ENCODE measurements around the gene METAP2. TPM values are rescaled to one million over a fixed set of nuclear protein-coding genes. Genes with fewer than 3 reads are reported as not detected.

The METAP2 gene
- total RNA-seq, 1 donor from 2014 or later, result 56.3 TPM

DNA sequence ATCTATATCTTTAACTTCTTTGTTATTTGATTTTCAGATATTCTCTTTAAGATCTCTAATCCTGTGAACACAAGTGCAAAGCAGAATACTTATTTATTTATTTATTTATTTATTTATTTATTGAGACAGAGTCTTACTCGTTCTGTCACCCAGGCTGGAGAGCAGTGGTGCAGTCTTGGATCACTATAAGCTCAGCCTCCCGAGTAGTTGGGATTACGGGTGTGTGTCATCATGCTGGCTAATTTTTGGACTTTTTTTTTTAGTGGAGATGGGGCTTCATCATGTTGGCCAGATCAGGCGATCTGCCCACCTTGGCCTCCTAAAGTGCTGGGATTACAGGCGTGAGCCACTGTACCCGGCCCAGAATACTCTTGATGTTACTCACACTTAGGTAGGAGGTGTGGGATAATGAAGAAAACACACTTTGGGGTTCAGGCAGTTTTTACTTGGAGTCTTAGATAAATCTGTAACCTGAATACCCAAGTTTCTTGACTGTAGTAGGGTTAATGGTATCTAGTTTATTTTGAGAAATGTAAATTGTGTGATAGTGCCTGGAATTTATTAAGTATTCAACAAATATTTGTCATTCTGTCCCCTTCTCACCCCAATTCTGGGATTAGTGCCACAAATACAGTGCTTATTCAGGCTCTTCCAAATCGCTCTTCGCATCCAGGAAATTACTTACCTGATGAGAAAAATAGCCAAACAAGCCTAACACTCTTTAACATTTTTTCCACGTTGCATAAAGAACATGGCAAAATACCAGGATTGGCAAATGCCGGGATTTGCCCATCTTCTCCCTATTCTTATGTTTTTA, 33.0 kb downstream of the METAP2 start:
- FAIRE-seq (no peak), DNase-seq (ENCODE audit: low spot score in 2 of 2) (no peak)

DNA sequence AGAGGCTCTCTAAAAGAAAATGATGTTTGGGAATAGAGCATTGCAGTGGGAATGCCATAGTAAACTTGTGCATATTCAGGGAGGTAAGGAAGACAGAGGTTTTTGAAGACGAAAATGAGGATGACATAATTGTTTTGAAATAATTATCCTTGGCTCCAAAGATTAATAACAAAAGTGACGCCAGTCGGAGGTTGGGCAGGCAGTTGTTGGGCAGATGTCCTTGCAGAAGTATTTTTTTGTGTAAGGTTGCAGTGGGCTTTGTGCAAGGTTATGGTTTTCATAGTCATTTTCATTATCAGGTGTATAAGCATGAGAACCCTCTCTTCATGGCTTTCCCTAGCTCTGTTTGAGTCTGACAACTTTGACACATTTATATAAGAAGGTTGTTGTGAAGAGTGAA, 35.3 kb downstream of the METAP2 start:
- no peak for DNase-seq (ENCODE audit: low spot score in 2 of 2)
- no peak for FAIRE-seq

DNA sequence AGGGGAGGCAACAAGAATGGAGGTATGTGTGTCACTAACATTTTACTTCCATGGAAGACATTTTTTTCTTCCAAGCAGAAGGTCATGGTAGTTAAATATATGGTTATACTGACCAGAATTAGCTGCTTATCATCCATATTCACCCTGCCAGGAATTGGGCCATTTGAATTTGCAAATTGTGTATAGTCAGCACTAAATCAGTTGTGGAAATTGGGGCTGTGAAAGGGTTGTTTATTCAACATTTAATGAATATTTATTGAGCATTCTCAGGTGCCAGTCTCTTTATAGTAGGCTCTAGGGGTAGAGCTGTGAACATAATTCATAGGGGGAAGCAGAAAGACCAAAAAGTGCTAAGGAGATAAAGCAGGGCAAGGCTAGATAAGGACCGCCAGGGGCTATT, 38.0 kb downstream of the METAP2 start:
- no peak for FAIRE-seq
- DNase-seq (ENCODE audit: low spot score in 2 of 2), result no peak

DNA sequence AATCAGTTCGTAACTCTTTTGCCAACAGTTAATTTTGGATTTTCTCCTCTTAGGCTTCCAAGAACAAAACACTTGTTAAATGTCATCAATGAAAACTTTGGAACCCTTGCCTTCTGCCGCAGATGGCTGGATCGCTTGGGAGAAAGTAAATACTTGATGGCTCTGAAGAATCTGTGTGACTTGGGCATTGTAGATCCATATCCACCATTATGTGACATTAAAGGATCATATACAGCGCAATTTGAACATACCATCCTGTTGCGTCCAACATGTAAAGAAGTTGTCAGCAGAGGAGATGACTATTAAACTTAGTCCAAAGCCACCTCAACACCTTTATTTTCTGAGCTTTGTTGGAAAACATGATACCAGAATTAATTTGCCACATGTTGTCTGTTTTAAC, 39.6 kb downstream of the METAP2 start:
- DNase-seq (ENCODE audit: low spot score in 2 of 2) (no peak), FAIRE-seq (no peak)

DNA sequence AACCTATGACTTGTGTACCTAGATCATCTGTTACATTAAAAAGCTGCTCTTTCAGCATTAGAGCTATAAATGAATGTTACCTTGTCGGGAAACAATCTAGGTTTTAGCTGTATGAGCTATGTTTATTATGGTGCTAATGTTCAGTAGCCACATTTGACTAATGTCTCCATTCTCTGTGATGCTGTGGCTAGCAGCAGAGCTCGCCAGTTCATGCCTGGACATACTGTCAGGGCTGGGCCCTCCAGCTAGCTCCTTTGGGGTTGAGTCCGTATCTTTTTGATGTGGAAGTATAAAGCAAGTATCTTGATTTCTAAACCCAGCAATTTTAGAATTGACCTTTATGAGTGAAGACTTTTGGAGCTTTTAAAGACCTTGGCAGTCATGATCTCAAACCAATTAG, 41.2 kb downstream of the METAP2 start:
- DNase-seq (ENCODE audit: low spot score in 2 of 2) (no peak), FAIRE-seq (no peak)

DNA sequence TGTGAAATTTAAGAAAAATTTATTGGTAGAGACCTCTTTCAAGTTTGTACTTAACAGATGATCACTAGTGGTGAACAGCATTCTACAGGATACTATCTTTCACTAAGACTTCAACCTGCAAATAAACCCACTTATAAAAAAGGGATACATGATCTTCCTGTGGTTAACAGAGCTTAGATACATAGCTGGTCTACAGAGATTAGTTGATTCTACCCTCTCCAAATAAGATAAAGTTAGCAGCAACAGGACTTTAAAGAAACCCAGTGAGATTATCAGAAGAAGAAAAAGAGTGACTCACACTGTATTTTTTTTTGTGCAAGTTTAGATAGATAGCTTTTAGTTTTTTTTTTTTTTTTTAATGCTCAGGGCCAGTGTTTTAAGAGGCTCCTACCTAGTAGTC, 42.8 kb downstream of the METAP2 start:
- FAIRE-seq (no peak), DNase-seq (ENCODE audit: low spot score in 2 of 2) (no peak)

DNA sequence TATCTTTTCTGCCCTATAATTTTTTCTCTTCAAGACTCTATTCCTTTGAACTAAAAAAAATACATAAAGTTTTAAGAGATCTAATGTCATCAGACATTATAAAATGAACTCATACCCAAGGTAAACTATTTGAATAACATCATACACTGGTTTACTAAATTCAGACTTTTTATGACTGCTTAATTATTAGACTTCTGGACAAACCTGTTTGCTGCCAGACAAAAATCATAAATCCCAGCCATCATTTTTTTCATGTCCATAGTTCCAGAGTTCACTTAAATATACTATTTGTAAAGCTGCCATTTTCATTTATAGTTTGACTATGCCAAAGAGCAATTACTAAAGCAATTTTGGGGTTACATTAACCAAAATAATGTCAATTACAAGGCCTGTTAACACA, 43.3 kb downstream of the METAP2 start:
- DNase-seq (ENCODE audit: low spot score in 2 of 2) (no peak), FAIRE-seq (no peak)

DNA sequence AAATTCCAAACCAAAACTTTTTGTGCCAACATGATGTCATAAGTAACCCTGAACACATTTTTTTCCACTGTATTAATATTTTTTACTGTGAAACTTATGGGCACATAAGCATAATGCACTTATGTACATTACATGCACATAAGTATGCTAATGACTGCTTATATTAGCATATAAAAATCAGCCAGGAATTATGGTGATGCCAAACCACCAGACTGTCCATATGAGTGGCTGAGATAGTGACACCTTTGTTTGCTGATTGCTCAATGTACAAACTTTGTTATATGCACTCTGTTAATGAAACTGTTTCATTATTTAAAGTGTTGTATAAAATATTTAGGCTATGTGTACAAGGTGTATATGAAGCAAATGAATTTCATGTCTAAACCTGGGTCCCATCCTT, 45.0 kb downstream of the METAP2 start:
- no peak for FAIRE-seq
- no peak for DNase-seq (ENCODE audit: low spot score in 2 of 2)

DNA sequence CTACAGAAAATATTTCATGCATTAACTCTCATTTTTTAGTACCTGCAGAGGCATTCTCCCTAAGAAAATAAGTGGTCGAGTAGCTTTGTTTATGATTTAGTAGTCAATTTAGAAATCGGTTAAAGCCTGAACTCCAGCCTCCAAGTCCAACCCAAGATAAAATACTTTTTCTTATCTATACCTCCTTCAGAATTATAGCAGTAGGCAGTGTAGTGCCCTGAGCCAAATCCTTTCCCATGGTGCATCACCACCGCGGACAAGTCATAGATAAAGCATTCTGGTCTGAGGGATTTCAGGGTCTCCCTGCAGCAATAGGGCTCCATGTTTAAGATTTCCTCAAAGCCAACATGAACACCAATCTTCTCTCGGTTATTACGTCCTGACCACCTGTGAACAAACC, 46.9 kb downstream of the METAP2 start:
- DNase-seq (ENCODE audit: low spot score in 2 of 2), result no peak
- no peak for FAIRE-seq

DNA sequence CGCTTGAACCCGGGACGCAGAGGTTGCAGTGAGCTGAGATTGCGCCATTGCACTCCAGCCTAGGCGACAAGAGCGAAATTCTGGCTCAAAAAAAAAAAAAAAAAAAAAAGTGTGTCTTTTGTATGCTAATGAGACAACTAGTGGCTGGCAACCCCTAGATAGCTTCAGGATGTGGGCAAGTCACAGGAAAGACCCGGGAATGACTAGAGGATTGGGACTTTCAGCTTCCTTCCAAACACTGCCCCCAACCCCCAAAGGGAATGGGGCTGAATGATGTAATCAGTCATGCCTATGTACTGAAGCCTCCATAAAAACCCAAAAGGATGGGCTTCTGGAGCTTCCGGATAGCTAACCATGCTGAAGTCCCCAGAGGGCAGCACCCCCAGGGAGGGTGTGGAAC, 48.7 kb downstream of the METAP2 start:
- DNase-seq (ENCODE audit: low spot score in 2 of 2), result no peak
- no peak for FAIRE-seq

DNA sequence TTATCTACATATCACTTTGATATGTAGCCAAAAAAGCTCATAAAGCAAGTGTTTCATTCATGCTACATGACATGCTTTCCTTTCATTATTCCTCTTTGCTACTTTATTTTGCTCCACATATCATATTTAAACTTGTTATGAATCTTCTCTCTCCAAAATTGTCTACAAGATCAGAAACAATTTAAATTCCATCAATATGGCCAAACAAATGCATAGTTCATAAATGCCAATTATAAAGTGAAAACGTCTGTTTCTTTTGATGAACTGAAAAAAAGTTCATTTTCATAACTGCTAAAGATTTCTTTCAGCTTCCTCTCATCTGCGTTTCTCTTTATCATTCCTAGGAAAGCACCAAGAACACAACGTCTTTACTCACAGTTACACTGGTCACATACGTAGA, 54.5 kb downstream of the METAP2 start:
- DNase-seq (ENCODE audit: low spot score in 2 of 2), result no peak
- FAIRE-seq, result no peak

DNA sequence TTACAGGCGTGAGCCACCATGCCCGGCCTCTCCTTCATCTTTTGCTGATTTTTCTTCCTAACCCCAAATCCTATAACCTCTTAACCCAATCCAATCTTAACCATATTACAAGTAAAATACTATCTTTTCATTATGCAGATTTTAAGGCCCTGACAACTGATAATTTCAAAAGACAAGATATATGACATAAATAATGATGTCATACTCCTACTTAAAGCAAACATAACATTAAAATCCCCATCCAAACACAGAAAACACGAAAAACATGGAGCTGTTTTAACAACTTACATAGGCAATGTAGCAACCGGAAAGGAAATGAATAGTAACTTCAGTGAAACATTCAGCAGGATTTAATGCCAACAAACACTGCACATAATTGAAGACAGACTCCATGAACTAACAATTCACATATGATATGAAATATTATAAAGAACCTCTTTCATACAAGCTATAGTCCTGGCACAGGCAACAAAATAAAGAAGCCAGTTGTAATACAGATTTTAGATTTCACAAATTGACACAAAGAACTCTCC, 55.8 kb downstream of the METAP2 start:
- no peak for DNase-seq (ENCODE audit: low spot score in 2 of 2)
- FAIRE-seq, result no peak

DNA sequence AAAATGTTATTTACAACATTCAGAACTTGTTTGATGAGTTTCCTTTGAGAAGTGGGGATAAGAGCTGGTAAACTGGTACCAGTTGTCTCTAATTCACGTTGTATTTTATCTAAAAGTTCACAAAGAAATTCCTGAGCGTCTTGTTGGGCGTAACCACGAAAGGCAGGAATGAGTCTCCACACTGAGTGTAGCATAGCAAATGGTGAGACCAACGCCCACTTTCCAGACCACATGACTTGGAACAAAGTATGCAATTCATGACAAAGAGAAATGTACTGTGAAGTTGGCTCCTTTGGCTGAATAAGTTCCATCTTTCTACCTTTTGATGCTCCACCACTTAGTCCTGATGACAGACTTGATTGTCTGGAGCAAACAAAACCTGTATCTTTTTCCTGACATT, 58.9 kb downstream of the METAP2 start:
- FAIRE-seq, result no peak
- no peak for DNase-seq (ENCODE audit: low spot score in 2 of 2)

DNA sequence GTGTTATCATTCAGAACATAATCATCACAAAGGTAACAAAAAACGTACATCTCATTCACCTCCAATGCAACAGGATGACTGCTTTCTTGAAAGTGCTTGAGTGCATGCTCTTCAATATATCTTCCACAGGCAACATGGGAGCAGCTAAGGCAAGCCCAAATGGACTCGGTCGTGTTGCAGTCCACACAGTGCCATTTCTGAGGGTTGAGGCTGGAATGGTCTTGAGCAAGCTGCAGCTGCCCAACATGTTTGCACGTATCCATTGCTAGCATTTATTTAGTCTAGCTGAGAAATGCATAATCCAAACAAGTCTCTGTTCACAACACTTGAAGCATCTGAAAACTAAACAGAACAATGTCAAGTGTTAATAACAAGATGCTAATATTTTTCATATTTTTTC, 60.0 kb downstream of the METAP2 start:
- FAIRE-seq (no peak), DNase-seq (ENCODE audit: low spot score in 2 of 2) (no peak)

DNA sequence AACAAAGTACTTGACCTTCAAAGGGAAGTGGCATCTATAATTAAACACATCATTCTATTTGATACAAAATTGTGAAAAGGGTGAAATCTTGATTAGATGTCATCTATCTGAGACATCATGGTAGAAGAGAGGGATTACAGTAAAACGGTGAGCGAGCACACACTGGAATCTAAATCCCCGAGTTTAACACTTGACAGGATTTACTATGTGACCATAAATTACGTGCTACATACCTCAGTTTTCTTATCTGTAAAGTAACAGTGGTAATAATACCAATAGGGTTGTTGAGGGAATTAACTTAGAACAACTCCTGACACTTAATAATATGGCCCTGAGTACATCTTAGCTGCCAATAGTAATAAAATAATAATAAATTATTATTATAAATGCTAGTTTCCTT, 64.1 kb downstream of the METAP2 start:
- FAIRE-seq (no peak), DNase-seq (ENCODE audit: low spot score in 2 of 2) (no peak)

DNA sequence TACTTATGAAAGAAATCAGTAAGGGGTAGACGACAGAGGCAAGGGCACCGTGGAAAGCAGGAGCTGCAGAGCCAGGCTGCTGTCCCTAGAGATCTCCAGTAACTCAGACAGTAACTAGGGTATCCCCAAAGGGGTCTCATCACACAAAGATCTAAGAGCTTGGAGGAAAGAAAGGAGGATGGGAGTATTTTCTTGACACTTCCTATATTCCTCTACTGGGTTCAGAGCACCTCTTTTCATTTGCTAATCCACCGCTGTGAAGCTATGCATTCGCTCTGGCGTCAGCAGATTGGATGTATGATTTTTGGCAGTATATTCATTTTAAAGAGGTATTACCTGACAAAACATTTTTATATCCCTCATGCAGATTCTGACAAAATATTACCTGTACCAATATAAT, 64.7 kb downstream of the METAP2 start:
- FAIRE-seq (no peak), DNase-seq (ENCODE audit: low spot score in 2 of 2) (no peak)

DNA sequence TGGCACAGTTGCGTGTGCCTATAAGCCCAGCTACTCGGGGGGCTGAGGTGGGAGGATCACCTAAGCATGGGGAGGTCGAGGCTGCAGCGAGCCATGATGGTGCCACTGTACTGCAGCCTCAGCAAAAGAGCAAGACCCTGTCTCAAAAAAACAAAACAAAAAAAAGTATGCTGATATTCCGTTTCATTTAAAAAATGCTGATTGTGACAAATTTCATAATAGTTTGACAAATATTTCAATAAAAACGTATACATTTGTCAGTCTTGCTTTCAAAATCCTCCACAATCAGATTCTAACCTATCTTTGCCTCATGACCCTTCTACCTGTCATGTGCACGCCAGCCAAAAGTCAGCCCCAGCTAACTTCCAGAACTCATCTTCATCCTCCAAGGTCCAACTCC, 67.5 kb downstream of the METAP2 start:
- no peak for DNase-seq (ENCODE audit: low spot score in 2 of 2)
- FAIRE-seq, result no peak

DNA sequence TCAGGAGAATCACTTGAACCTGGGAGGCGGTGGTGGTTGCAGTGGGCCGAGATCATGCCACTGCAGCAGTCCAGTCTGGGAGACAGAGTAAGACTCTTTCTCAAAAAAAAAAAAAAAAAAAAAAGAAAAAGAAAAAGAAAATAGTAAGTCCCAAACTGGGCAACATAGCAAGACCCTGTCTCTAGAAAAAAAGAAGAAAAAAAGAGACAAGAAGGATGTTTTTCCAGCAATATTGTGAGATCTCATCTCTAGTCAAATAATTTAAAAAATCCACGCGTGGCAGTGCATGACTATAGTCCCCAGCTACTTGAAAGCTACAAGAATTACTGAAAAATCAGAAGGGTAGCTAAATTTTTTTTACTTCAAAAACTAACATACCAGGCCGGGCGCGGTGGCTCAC, 69.4 kb downstream of the METAP2 start:
- no peak for FAIRE-seq

DNA sequence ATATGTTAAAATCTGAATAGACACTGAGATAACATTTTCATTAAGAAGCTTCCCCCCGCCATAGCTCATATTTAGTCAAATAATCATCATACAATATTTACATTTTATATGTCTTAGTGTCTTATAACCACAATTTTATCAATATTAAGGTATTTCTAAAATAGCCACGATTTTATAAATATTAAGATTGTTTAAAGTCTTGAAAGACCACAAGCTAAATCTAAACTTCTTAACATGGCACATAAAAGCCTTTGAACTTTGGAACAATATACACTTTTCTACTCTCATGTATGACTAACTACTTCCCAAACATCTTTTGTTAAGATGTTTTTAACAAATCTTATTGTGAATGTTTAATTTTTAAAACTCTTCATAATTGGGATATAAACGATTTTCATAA, 70.8 kb downstream of the METAP2 start:
- DNase-seq (ENCODE audit: low spot score in 2 of 2) (no peak), FAIRE-seq (no peak)

More for the DNA sequence above, 69.4 kb downstream of the METAP2 start:
- no peak for DNase-seq (ENCODE audit: low spot score in 2 of 2)

DNA sequence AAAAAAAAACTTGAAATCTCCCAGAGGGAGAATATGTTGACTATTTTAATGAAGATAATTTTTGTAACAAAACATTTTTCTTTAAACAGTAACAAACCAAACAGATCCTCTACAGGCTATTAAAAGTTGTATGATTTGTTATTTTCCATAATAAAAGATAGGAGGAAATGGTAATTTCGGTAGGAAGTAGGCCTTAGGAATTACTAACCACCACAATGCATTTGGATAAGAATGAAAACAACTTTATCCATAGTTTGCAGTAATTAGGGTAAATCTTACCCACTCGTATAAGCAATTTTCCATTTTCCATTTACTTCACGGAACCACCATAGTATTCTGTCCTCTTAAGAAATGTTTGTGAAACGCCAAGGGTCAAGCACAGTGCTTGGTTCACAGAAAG, 71.4 kb downstream of the METAP2 start:
- no peak for DNase-seq (ENCODE audit: low spot score in 2 of 2)
- FAIRE-seq, result no peak

DNA sequence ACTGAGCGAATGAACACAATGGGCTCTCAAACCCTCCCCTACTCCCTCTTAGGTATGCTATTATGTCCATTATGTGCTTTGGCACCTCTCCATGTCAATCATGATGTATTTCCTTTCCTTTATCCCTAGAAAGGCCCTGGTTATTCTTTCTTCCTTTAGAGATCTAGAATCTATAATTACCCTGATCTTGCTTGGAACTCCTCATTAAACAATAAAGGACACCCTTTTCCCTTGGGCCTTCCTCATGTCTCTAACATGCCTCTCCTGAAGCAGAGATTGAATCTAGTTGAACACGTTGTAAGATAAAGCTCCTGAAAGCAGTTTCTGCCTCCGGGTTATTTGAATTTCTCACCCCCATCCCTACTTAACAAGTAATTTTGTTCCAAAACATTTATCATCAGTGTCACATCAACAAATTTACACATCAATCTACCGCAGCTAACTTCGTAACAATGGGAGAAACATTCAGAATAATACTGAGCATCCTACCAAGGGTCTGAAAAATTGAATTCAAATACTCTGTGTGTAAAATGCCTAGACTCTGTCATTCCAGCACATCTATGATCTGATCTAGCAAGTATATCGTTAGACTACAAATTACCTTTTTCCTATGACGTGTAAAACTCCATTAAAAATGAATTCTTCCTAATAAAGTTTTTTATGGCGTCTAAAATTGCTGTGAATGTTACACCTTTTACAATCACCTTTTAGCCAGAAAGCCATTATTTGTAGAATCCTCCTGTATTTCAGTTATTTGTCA, 72.0 kb downstream of the METAP2 start:
- no peak for FAIRE-seq
- DNase-seq (ENCODE audit: low spot score in 2 of 2), result no peak

DNA sequence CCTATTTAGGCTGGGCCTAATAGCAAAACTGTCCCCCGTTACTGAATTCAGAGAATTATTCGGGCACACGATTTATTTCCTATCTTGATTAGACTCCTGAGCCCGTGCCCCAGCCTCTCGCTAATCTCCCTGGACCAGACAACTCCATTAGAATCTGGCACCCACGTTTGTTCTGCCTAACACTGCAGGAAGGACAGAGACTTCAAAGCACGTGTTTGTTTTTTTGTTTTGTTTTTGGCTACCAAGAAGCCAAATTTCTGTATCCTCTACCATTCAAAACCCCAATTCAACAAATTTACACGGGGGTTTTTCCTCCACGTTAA, 72.5 kb downstream of the METAP2 start:
- no peak for FAIRE-seq
- DNase-seq (ENCODE audit: low spot score in 2 of 2), result no peak

All from frontal cortex (tissue), 4 donors.